GM23338 (cell line): ENCODE data around the gene B4GALT7. TPM values are rescaled to one million over a fixed set of nuclear protein-coding genes. Genes with fewer than 3 reads are reported as not detected.

Experiments used
- CREB1 ChIP-seq: fragments of 250-450 bp; sonication (Bioruptor Pico); IDR thresholded peaks from 2 replicates; pipeline ENCODE4 v1.5.0; 2020; ENCODE audit warnings: low read depth, mild to moderate bottlenecking, moderate library complexity
- CTCF ChIP-seq, 2 experiments: fragments of 200-600 bp in 1 of 2; sonication (generic) in 1 of 2; conservative IDR thresholded peaks; 2 replicates each; pipeline versions ENCODE4 v1.5.1 to v1.6.1; 2016 to 2017; ENCODE audit warnings: antibody characterized with exemption in 2 of 2, low read depth in 2 of 2, mild to moderate bottlenecking in 2 of 2, moderate library complexity in 1 of 2
- ETS1 ChIP-seq: IDR thresholded peaks from 2 replicates; pipeline ENCODE4 v1.6.1; 2016; ENCODE audit warnings: antibody characterized with exemption
- JUNB ChIP-seq: IDR thresholded peaks from one replicate; pipeline ENCODE4 v1.6.1; 2016; ENCODE audit warnings: antibody characterized with exemption; ENCODE audit not compliant: unreplicated experiment
- POLR2AphosphoS5 ChIP-seq: IDR thresholded peaks from 2 replicates; pipeline ENCODE4 v1.6.1; 2016; ENCODE audit warnings: antibody characterized with exemption, low read depth
- ZNF114 ChIP-seq: fragments of 250-450 bp; sonication (Bioruptor Pico); IDR thresholded peaks from 2 replicates; pipeline ENCODE4 v1.5.0; 2020; ENCODE audit warnings: mild to moderate bottlenecking, moderate library complexity
- ZNF331 ChIP-seq: fragments of 250-450 bp; sonication (Bioruptor Pico); IDR thresholded peaks from 2 replicates; pipeline ENCODE4 v1.5.0; 2020; ENCODE audit warnings: low read depth, mild to moderate bottlenecking, moderate library complexity
- ZNF462 ChIP-seq: fragments of 250-450 bp; sonication (Bioruptor Pico); IDR thresholded peaks from 2 replicates; pipeline ENCODE4 v1.5.0; 2020; ENCODE audit warnings: mild to moderate bottlenecking, moderate library complexity
- polyA plus RNA-seq: library from polyadenylated mRNA; unstranded; fragments of >200 nt; fragmentation: Nextera tagmentation; extraction: Ambion mirVana; gene quantifications from 2 replicates; pipeline ENCODE4 v1.2.1, GENCODE V29; 2016
- total RNA-seq: library from RNA; depleted of rRNA; stranded (reverse); fragments of >200 nt; shearing (Covaris generic); gene quantifications from 2 replicates; pipeline ENCODE4 v1.2.3, GENCODE V29; 2014

The B4GALT7 gene
- total and polyA plus RNA-seq, 2 experiments from 2014 or later = 10.0 to 23.3 TPM

DNA sequence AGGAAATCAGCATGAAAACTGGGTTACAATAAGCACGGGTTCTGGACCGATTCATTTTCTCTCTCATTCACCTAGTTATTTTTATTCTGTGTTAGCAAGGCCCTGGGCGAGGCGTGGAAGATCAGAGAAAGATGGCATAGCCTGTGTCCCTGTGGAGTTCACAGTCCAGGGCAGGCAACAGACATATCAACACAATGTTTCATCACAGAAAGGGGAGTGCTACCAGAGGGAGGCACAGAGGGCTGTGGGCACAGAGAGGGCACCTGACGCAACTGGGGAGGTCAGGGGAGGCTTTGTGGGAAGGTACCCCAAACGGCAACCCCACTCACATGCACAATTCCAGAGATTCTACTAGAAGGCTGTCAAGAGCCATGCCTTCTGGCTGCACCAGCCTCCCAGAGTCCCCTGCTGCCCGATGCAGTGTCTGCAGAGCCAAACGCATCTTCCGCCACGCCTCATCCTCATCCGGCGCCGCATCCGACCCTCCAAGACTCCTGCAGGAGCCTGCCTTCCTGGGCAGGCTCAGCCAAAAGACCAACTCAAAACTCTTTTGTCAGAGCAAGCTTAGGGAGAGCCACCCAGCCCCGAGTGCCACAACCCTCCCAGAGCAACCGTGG, 47.0 kb upstream of the B4GALT7 start (continued):
- TF ChIP-seq ZNF462 (CRISPR knock-in tag) (no peak), JUNB (no peak), ZNF114 (CRISPR knock-in tag) (no peak), CREB1 (CRISPR knock-in tag) (no peak), ZNF331 (no peak), ETS1 (no peak), POLR2AphosphoS5 (no peak), CTCF (conservative IDR thresholded peaks at IDR 0.05; ENCODE audit: low read depth in 2 of 2) (no peak)
